CD4-positive, alpha-beta T cell treated with Interleukin-6 for 4 hours (primary cell): Measurements from ENCODE around the gene CERS3.

Source experiments
- DNase-seq: peaks from one replicate; pipeline ENCODE4 v3.0.0-alpha.2; 2020; ENCODE audit warnings: mixed read lengths

CERS3 gene

DNA sequence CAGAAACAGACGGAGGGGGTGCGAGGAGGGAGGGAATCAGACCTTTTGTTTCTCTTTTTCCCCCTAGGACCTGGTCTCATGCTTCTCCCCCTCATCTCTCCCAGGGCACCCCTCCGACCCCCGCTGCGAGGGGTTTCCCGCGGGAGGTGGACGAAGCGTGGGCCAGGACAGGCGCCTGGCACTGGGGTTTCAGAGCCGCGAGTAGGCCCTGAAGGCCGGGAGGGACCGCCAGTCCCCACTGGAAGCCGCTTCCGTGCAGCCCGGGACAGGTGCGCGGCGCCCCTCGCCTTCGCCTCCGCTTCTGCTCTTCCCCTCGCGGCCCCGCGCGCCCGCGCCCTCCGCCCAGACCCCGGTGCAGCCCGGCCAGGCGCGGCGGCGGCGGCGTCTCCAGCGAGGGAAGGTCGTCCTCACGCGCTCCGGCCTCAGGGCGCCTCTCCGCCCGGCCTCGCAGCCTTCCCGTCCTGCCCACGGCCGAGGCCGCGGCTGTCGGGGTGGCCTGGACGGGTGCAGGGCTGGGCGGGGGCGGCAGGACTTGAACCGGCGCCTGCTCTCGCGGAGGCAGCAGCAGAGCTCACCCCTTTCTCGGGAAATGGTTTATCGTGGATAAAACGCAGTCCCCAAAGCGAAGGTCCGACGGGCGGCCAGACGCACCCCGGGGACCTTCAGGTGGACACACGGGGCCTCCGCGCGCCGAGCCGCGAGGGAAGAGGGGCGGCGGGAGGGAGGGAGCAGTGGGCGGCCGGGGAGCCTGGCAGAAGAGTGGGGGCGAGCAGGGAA, 155.4 kb downstream of the CERS3 start:
- DNase-seq, result no peak

GRCh38 chr15:100372739-100373119, 156.0 kb downstream of the CERS3 start:
- DNase-seq, result no peak

- DNase-seq, result no peak
These were observed 173.4 kb downstream of the CERS3 start for GRCh38 chr15:100355342-100355741.

GRCh38 chr15:100353449-100353848, 175.3 kb downstream of the CERS3 start:
- no peak for DNase-seq

GRCh38 chr15:100350434-100351226, 178.1 kb downstream of the CERS3 start:
- DNase-seq, result no peak
